Calu3 (cell line): ENCODE measurements around the gene ZNF181. TPM values are rescaled to one million over a fixed set of nuclear protein-coding genes. Genes with fewer than 3 reads are reported as not detected.

Experiments
- BruUV-seq: library from RNA; stranded (reverse); fragments of 400-500 nt; replicated peaks from 2 replicates; lab custom pipeline; 2021; lab: Mats Ljungman, UMichigan
- CTCF ChIA-PET: fragments of 300-600 bp; sonication (Branson Sonifier 250); formaldehyde crosslinking; loops from one replicate; lab custom pipeline; 2022; ENCODE audit warnings: antibody characterized with exemption; lab: Charles Lee
- DNase-seq: peaks from one replicate; pipeline ENCODE4 v3.0.0; 2022
- H3K27ac Mint-ChIP-seq: one replicate; pipeline ENCODE4 v1.8.0; 2022; ENCODE audit warnings: mixed read lengths; ENCODE audit not compliant: unreplicated experiment
- H3K27me3 Mint-ChIP-seq: one replicate; pipeline ENCODE4 v1.8.0; 2022; ENCODE audit warnings: mixed read lengths; ENCODE audit not compliant: unreplicated experiment
- H3K36me3 Mint-ChIP-seq: one replicate; pipeline ENCODE4 v1.8.0; 2022; ENCODE audit warnings: mild to moderate bottlenecking, moderate library complexity, mixed read lengths; ENCODE audit not compliant: insufficient read depth, unreplicated experiment
- H3K4me1 Mint-ChIP-seq: one replicate; pipeline ENCODE4 v1.8.0; 2022; ENCODE audit warnings: mild to moderate bottlenecking, low read depth, mixed read lengths; ENCODE audit not compliant: unreplicated experiment
- H3K4me3 Mint-ChIP-seq: one replicate; pipeline ENCODE4 v1.8.0; 2022; ENCODE audit warnings: mild to moderate bottlenecking, low read depth, moderate library complexity, mixed read lengths; ENCODE audit not compliant: unreplicated experiment
- H3K9me3 Mint-ChIP-seq: one replicate; pipeline ENCODE4 v1.8.0; 2022; ENCODE audit warnings: low read depth, mixed read lengths; ENCODE audit not compliant: unreplicated experiment
- intact Hi-C: fragments of 100-400 bp; cut with micrococcal nuclease; formaldehyde crosslinking; loops from one replicate; pipeline ENCODE4 v1.10.0; 2022; ENCODE audit not compliant: unreplicated experiment
- total RNA-seq: library from RNA; stranded (reverse); gene quantifications from 2 replicates; pipeline ENCODE4 v1.2.3, GENCODE V29; 2022
- TF ChIP-seq, protein P1 (sequence below): fragments of 200-600 bp; IDR thresholded peaks from one replicate; pipeline ENCODE4 v1.8.0; 2022; ENCODE audit warnings: antibody characterized with exemption; ENCODE audit not compliant: unreplicated experiment

Gene ZNF181
- total RNA-seq, 1 experiment from 2014 or later, result 5.7 TPM

DNA sequence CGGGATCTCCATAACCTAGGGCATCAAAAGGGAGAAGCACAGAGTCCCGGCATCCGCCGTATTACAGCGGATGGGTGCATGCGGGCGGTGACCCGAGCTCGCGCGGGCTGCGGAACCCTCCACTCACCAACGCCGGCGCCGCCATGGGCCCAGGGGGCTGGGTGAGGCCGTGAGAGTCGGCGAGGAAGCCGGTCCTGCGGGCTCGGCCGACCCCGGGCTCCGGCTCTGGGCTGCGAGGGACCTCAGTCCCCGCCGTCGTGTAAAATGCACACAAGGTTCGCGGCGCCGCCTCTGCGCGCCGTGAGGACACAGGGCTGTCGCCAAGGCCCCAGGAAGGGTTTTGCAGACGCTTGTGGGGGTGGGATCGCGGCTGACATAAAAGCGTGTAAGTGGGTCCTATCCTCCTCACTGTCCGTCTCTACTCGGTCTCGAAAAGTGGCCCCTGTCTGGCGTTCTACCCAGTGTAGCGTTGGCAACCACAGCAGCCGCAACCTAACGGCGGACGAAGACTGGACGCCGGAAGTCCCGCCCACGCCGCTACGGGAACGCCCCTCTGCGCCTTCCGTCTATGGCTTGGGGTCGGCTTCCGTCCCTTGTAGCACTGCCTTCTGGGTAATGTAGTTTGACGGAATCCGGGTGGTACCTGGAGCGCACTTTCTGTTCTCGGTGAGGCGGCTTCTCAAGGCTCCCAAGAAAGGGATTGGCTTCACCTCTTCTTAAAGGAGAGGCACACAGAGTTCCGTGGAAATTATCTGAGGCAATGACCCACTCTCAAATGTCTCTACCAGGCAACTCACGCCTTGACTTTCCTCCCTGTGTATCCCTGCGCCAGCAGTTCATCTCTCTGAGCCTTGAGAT lies 38.9 kb downstream of the ZNF181 start, which contains the start of gene ZNF599:
ZNF599 (minus strand) TSS at position 519 of the 858 bp plus-strand sequence; CDS start at position 145, 374 bp downstream.
- H3K9me3 Mint-ChIP-seq, result peaks cover 9% of the 10 kb centered on the region

DNA sequence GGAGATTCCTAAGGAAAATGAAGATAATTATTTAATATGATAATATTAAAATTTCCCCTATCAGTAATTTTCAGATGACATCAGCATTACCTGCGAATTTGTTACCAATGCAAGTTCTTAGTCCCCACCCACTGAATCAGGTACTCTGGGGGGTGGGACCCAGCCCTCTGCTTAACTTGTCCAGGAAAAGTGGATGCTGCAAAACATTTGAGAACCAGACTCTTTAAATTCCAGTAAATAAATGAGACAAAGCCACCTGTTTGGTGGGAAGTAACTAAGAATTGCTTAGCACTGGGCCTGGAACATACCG lies 39.5 kb downstream of the ZNF181 start:
- H3K36me3 Mint-ChIP-seq, result peaks cover 22% of the 10 kb centered on the region
- no peaks in the 10 kb centered on the region for H3K27me3 Mint-ChIP-seq
- intact Hi-C loops, result loop anchor here (10.0 kb wide), 1 partner anchor 191 kb away; the partner anchor contains the start of gene ZNF792
- no peak for DNase-seq
- BruUV-seq, result no TSS peak
- CTCF ChIA-PET, result no interaction called here
- TF ChIP-seq, protein P1, sequence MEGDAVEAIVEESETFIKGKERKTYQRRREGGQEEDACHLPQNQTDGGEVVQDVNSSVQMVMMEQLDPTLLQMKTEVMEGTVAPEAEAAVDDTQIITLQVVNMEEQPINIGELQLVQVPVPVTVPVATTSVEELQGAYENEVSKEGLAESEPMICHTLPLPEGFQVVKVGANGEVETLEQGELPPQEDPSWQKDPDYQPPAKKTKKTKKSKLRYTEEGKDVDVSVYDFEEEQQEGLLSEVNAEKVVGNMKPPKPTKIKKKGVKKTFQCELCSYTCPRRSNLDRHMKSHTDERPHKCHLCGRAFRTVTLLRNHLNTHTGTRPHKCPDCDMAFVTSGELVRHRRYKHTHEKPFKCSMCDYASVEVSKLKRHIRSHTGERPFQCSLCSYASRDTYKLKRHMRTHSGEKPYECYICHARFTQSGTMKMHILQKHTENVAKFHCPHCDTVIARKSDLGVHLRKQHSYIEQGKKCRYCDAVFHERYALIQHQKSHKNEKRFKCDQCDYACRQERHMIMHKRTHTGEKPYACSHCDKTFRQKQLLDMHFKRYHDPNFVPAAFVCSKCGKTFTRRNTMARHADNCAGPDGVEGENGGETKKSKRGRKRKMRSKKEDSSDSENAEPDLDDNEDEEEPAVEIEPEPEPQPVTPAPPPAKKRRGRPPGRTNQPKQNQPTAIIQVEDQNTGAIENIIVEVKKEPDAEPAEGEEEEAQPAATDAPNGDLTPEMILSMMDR, result no peak
- H3K27ac Mint-ChIP-seq, result no peak overlapping the region
- H3K4me3 Mint-ChIP-seq, result peak overlapping the region; percentile 81
- peaks cover 9% of the 10 kb centered on the region for H3K9me3 Mint-ChIP-seq
- H3K4me1 Mint-ChIP-seq, result peaks cover 11% of the 10 kb centered on the region

More for the DNA sequence above, 38.9 kb downstream of the ZNF181 start, which contains the start of gene ZNF599:
- peak within 1 kb of the TSS; percentile 81 for H3K4me3 Mint-ChIP-seq
- intact Hi-C loops, result loop anchor here (10.0 kb wide), 1 partner anchor 192 kb away; the partner anchor contains the start of gene ZNF792
- CTCF ChIA-PET, result no interaction called here
- TF ChIP-seq, protein P1, result no peak
- DNase-seq, result peak; percentile 94
- no peaks in the 10 kb centered on the region for H3K27me3 Mint-ChIP-seq
- H3K27ac Mint-ChIP-seq, result no peak within 1 kb of the TSS
- peaks cover 22% of the 10 kb centered on the region for H3K36me3 Mint-ChIP-seq
- peaks cover 11% of the 10 kb centered on the region for H3K4me1 Mint-ChIP-seq
- TSS peak; percentile 44 for BruUV-seq

DNA sequence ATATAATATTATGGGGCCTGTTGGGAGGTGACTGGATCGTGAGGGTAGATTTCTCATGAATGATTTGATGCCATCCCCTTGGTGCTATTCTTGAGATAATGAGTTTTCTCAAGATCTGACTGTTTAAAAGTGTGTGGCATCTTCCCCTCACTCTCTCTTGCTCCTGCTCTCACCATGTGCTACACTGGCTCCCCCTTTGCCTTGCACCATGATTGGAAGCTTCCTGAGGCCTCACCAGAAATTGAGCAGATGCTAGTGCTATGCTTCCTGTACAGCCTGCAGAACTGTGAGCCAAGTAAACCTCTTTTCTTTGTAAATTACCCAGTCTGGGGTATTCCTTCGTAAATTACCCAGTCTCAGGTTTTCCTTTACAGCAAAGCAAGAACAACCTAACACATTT lies 40.8 kb downstream of the ZNF181 start:
- TF ChIP-seq, protein P1, result no peak
- intact Hi-C loops, result loop anchor here (10.0 kb wide), 1 partner anchor 190 kb away; the partner anchor contains the start of gene ZNF792
- peaks cover 22% of the 10 kb centered on the region for H3K36me3 Mint-ChIP-seq
- peaks cover 11% of the 10 kb centered on the region for H3K4me1 Mint-ChIP-seq
- no peak for DNase-seq
- H3K27me3 Mint-ChIP-seq, result peaks cover 2% of the 10 kb centered on the region
- BruUV-seq, result no TSS peak
- CTCF ChIA-PET, result no interaction called here
- H3K27ac Mint-ChIP-seq, result no peak overlapping the region
- no peak overlapping the region for H3K4me3 Mint-ChIP-seq
- peaks cover 9% of the 10 kb centered on the region for H3K9me3 Mint-ChIP-seq

DNA sequence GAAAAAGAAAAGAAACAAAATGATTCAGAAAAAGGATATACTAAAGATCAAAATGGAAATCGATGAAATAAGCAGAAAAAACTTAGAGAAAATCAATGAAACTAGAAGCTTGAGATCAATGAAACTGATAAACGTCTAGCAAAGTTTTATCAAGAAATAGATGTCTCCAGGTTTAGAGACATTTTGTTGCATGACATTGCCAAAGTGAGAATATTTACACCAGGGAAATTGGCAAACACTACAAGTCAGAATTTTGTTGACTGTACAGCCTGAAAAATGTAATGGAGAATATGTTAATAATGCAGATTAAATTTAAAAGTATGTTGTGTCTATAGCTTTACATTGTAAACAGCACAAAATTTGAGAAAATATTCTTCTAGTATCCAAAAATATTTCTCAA lies 44.3 kb downstream of the ZNF181 start:
- Mint-ChIP-seq H3K4me3 (no peak overlapping the region), H3K36me3 (no peaks in the 10 kb centered on the region), H3K27ac (no peak overlapping the region), H3K9me3 (peaks cover 12% of the 10 kb centered on the region), H3K4me1 (no peaks in the 10 kb centered on the region), H3K27me3 (peaks cover 25% of the 10 kb centered on the region)
- CTCF ChIA-PET, result no interaction called here
- intact Hi-C loops, result loop anchor here (10.0 kb wide), 1 partner anchor 186 kb away; the partner anchor contains the start of gene ZNF792
- no peak for DNase-seq
- no TSS peak for BruUV-seq
- TF ChIP-seq, protein P1, result no peak
